NOMO-1 treated with dmso at 0.1 percent for 144 hours (cell line): ENCODE results near the gene C14orf180.
"Not testable (repeated sequence)": the region's sequence is repeated elsewhere in the genome, so short reads cannot be mapped to it uniquely, and the experiment has no call there.

Source experiments
- DNase-seq: peaks from one replicate; lab custom pipeline; 2025; ENCODE audit not compliant: unreplicated experiment; lab: John Stamatoyannopoulos, UW

C14orf180 gene

DNA sequence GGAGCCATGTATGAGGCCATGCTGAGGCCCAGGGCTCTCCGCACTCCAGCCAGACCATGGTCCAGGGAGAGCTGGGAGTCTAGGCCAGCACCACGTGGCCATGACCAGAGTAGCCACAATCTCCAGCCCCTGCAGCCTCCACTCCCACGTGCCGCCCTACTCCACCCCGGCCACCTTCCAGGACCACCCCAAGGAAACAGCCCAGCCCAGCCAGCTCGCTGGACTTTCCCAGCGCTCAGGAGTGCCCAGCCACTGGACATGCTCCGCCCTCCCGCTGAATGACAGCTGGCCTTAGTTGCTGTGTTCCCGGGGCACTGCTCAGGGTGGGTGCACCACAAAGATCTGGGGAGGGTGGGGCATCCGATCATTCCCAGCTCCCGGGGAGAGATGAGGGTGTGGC lies 2.1 kb upstream of the C14orf180 start:
- DNase-seq: no peak

DNA sequence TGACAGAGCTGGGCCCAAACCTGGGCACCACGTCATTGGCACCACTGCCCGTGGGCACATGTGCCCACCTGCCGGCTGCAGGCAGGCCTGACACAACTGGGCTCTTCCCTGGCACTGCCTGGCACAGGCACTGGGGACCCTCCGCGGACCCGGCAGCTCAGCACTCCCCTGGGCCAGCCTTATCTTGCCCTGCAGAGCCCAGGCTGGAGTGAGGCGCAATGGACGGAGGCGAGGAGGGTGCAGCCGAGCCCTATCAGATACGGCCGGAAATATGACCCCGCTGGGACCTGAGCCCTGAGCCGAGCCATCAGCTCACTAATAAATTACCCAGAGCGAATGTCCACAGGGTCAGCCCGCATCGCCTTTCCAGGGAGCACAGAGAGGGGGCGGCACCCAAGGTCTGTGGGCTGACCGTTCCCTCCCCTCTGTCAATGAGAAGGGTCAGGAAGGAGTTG lies 1.7 kb upstream of the C14orf180 start:
- DNase-seq: no peak

DNA sequence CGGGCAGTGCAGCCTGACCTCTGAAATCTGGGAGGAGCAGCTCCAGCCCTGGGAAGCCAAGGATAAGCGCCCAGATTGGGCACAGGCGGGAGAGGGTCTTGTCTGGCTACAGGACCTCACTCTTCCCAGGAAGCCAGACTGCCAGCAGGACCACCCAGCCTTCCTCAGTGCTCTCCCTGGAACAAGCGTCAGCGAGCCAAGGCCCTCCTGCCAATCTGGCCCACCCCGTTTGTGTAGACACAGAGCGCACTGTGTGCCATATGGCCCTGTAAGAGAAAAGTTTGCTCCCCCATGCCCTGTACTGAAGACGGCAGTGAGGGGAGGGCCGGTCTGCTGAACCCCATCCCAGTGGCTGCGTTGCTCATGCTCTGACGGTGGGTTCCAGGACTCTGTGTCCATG lies 1.2 kb upstream of the C14orf180 start:
- DNase-seq: no peak

GRCh38 chr14:104579939-104580338 lies 375 bp downstream of the C14orf180 start:
- DNase-seq: not testable (repeated sequence)

- no peak for DNase-seq
Observed at GRCh38 chr14:104580961-104581360, 1.4 kb downstream of the C14orf180 start.

DNA sequence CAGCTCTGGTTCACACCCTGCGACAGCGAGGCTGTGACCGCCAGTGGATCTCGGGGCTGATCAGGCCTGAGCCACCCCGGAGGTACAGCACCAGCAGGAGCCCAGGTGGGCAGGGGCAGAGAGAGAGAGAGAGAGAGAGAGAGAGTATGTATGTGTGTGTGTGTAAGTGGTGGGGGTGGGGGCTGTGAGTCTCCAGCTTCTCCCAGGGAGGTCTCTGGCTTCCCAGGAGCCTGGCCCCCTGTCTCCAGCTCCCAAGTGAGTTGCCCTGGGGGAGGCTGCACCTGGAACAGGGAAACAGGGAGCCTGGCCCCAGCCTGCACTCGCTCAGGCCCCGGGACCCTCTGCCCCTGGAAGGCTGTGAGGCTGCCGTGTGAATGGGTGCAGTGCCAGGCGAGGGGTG lies 2.0 kb downstream of the C14orf180 start:
- DNase-seq: no peak

- no peak for DNase-seq
Observed at GRCh38 chr14:104582005-104582404, 2.4 kb downstream of the C14orf180 start.

- DNase-seq: no peak
Observed at GRCh38 chr14:104582662-104583061, 3.1 kb downstream of the C14orf180 start.

GRCh38 chr14:104583424-104584306 lies 4.1 kb downstream of the C14orf180 start:
- no peak for DNase-seq

DNA sequence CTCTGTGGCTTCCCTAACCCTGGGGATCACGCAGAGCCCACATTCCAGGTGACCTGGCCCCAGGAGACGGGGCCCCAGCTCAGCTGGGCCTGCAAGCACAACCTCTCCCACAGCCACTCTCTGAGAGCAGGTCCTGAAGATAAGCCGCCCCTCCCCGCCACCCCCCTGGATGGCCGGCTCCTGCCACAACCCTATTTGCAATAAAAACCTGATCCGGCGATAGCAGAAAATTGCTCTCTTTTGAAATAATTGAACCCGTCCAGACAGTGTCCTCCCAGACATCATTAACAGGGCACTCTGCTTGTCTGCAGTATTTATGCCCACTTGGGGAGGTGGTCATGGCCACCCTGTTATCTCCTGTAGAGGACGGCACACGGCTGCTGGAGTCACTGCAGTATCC lies 5.0 kb downstream of the C14orf180 start:
- DNase-seq: no peak

- no peak for DNase-seq
Observed at GRCh38 chr14:104585966-104586697, 6.6 kb downstream of the C14orf180 start.

- DNase-seq: no peak
Observed at GRCh38 chr14:104586832-104587620, 7.5 kb downstream of the C14orf180 start.

DNA sequence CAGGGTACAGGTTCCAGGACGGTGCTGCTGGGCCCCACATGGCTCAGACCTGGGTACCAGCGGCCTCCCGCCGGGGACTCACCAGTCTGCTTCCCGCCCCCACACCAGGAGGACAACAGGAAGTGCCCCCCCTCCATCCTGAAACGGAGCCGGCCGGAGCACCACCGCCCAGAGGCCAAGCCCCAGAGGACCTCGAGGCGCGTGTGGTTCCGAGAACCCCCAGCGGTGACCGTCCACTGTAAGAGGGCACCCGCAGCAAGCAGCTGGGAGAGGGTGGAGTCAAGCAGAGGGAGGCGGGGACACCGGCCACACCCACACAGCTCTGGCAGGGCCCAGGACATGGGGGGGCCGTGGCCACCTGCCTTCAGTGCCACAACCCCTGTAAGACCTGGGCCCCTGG lies 8.1 kb downstream of the C14orf180 start:
- DNase-seq: no peak

DNA sequence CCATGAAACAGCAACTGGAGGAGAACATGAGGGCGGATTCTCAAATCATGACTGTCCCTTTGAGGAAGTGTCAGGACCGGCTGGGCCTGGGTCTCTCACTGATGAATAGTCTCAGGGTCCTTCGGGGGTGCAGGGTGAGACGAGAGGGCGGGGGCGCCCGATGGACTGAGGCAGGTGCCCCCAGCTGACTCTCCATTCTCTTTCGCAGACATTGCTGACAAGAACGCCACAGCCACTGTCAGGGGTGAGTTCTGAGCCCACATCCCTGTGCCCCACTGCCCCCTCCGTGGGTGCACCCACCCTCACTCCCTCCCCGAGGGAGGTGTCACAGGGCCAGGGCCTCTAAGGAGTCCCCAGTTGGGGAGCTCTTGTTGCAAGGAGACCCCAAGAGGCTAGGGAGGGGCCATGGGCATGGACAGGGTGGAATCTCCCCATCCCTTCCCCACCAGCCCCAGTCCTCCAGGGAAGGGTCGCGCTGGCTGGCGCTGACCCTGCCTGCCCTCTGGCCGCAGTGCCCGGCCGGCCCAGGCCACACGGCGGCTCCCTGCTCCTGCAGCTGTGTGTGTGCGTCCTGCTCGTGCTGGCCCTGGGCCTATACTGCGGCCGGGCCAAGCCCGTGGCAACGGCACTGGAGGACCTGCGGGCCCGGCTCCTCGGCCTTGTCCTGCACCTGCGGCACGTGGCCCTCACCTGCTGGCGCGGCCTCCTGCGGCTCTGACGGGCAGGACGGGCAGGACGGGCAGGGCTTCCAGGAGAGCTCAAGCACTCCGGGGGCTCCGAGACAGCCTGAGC lies 8.7 kb downstream of the C14orf180 start:
- DNase-seq: no peak

DNA sequence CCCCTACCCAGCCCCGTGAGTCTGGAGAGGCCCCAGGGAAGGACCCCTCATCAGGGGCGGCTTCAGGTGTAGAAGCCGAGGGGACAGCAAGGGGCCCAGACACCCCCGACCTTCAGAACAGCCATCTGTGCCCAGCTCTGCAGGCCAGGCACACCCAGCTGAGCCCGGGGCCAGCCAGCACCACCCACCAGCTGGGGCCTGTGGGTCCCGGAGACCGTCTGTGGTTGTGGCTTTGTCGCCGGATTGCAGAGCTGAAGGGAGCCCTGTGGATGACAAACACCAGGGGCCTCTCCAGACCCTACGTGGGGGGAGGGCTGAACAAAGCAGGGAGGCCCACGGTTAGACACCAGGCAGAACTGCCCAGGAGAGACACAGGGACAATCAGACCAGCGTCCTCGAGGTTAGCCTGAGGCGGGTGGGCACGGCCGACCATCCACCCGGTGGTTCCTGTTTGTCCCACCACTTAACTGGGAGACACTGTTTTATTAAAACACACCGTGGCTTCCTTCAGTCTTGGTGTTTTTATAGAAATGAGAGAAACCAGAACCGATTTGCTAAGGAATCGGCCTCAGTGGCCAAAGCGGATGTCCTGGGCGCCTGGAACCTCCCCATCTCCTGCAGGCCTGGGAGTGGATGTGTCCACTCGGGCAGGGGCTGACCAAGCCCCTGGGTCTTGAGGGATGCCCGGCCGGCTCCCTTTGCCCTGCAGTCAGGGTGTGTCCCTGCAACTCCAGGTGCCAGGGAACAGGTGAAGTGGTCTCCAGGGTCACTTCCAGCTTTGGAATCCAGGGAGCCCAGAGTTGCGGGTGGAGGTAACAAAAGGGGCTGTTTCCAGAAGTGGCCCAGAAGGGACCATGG lies 10.0 kb downstream of the C14orf180 start:
- no peak for DNase-seq

DNA sequence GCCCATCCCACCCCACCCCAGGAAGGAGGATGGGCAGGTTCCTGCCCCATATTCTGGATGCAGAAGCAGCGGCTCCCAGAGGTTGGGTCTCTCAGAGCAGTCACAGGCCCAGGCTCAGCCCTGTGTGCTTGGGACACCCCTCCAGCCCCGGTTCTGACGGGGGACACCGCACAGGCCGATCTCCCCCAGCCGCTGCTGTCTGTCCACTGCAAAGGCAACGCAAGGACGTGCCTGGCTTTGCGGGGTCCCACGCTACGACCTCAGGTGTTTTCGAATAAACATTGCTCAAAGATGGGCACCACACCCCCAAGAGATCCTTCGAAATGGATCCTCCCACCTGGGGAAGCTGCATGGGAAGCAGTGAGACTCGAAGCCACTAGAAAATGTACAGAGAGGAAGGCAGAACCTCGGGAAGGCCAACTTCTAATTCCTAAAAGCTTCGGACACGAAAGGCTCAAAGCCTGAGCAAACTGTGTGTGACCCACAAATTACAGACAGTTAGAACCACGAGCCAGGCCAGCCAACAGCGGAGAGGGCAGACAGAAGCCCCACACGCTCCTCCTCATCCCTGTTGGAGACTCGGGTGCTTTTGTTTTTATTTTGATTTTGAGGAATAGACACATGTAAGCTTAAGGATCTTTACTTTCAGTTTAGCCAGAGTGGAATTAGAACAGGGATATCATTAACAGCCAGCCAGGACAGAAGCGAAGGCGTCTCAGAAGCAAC lies 10.8 kb downstream of the C14orf180 start:
- no peak for DNase-seq

DNA sequence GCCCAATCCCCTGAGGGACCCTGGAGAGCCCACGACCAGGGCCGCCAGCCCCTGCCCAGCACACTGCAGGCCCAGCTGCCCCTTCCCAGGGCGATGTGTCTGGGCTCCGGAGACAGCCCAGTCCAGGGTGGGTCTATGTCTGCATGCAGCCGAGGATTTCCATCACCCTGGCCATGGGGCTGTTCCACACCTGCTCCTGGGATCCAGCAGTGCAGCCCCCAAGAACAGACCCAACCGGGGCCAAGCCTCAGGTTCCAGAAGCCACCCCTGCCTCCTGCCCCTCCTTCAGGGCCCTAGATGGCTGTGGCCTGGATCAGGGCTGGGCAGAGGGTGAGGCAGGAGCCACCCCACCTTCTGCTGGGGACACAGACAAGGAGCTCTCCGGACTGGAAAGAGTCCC lies 11.5 kb downstream of the C14orf180 start:
- DNase-seq: no peak

DNA sequence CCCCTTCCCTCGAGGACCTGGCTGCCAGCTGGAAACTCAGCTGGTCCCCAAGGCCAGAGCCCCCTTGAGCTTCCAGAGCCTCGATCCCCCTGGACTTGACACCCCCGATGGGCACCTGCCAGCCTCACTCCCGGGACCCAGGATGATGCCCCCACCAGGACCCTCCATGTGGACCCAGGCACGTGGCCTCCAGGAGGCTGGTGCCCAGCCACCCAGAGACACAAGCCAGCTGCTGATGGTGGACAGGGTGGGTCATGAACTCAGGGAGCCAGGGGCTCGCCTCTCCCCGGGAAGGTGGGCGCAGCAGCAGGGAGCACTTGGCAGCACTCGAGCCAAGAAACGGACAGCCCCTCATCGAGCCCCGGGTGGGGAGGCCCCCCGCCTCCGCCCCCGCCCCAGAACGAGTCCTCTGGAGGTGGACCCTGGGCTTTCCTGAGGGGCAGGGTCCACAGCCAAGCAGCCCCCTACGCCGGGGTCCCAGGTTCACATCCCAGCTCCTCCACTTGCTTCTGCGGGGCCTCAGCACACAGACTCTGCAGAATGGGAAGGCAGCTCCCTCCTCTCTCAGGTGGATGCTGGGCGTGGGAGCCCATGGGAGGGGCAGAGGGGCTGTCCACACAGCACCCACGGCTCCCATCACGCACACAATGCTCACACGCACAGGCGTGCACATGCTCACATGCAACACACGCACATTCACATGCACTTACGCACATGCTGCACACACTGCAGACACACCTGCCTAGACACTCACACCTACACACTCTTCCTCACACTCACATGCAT lies 12.1 kb downstream of the C14orf180 start:
- no peak for DNase-seq
